ENCODE results near the gene EXD3.

EXD3 gene

DNA sequence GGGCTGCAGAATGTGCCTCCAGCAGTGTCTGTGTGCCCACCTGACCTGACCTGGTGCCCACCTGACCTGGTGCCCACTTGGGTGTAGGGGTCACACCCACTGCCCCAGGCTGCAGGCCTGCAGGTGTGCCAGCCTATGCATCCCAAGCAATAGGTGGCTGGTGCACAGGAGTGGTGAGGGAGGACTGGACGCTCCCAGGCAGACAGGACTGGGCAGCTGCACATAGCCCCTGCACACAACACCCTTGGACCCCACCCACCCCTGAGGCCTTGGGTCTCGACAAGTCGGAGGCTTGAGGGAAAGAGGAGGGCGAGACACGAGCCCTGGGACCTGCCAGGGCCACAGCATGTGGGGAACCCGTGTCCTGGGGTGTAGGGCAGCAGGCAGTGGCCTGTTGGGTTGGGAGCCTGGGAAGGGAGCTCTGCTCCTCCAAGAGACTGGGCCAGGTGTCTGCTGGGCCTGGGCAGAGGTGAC is 110.1 kb downstream of the EXD3 start:
- FAIRE-seq (no peak), DNase-seq (ENCODE audit: insufficient read length, low spot score) (peak; percentile 23)
- TF ChIP-seq, protein P1, sequence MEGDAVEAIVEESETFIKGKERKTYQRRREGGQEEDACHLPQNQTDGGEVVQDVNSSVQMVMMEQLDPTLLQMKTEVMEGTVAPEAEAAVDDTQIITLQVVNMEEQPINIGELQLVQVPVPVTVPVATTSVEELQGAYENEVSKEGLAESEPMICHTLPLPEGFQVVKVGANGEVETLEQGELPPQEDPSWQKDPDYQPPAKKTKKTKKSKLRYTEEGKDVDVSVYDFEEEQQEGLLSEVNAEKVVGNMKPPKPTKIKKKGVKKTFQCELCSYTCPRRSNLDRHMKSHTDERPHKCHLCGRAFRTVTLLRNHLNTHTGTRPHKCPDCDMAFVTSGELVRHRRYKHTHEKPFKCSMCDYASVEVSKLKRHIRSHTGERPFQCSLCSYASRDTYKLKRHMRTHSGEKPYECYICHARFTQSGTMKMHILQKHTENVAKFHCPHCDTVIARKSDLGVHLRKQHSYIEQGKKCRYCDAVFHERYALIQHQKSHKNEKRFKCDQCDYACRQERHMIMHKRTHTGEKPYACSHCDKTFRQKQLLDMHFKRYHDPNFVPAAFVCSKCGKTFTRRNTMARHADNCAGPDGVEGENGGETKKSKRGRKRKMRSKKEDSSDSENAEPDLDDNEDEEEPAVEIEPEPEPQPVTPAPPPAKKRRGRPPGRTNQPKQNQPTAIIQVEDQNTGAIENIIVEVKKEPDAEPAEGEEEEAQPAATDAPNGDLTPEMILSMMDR (IDR thresholded peaks at IDR 0.05; ENCODE audit: insufficient read depth, missing control alignments) = no peak

DNA sequence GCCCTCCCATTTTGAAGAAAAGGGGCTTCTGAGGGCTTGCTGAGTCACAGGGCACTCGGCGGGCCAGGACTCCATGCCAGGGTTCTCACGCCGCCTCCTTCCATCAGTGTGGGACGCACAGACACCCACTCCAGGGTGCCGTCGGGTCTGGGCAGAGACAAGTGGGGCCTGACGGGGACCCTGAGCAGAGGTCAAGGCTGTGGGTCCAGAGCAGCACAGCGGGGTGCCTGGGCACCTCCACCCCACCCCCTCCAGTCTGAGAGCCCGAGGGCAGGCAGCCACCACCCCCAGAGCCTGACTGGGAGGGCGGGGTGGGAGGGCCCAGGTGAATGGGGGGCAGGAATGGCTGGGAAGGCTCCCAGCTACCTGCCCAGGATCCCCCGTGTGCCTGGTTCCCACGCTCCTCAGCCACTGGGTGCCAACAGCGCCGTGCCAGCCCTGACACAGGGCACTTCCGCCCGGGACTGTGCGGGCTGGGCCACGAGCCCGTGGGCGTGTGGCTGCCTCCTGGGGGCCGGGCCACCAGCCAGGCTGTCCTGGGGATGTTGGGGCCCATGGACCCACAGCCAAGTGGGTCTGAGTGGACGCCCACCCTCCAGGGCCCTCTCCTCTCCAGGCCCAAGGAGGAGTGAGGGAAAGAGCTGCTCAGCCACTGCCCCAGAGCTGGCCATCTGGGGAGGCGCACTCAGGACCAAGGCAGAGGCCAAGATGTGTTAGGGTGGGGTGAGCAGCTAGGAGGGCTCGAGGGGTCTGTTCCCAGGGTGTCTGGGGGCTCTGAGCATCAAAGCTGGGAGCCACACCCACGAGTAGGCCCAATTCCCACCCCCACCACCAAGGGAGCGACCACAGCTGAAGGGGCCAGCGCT is 110.7 kb downstream of the EXD3 start:
- no peak for FAIRE-seq
- TF ChIP-seq, protein P1 (IDR thresholded peaks at IDR 0.05; ENCODE audit: insufficient read depth, missing control alignments) = no peak
- DNase-seq (ENCODE audit: insufficient read length, low spot score) = peak; percentile 20

DNA sequence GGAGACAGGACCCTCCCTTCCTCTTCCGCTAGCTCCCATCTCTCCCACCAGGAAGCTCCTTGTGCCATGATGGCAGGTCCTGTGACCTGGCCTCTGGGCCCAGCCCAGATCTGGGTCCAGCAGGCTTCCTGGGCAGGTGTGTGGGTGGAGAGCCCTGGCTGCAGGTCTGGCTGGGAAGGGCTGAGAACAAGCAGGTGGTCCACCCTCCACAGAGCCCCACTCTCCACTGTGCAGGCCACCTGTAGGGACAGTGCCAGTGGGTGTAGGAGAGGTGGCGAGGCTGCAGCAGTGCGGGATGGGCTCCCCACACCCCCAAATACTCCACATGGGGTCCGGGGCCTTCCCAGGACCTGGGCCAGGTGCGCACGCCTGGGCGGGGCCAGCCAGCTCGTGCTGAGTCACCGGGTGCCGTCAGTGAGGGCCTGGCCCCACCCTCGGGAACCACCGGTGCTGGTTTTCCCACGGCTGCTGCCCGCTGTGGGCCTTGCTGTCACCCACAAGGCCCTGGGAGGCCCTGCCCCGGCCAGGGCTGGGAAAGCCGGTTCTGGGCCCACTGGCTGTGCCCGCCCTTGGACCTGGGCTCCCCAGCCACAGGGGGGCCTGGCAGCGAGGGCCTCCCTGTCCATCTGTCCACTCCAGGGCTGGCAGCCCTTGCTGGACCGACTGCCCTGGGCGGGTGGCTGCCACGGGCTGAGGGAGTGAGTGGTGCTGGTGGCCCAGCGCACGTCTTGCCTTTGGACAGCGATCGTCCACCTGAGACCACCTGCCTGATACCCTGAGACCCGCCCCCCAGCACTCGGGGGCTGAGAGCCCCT is 111.6 kb downstream of the EXD3 start:
- FAIRE-seq = no peak
- TF ChIP-seq, protein P1 (IDR thresholded peaks at IDR 0.05; ENCODE audit: insufficient read depth, missing control alignments) = no peak
- DNase-seq (ENCODE audit: insufficient read length, low spot score) = peak; percentile 28

DNA sequence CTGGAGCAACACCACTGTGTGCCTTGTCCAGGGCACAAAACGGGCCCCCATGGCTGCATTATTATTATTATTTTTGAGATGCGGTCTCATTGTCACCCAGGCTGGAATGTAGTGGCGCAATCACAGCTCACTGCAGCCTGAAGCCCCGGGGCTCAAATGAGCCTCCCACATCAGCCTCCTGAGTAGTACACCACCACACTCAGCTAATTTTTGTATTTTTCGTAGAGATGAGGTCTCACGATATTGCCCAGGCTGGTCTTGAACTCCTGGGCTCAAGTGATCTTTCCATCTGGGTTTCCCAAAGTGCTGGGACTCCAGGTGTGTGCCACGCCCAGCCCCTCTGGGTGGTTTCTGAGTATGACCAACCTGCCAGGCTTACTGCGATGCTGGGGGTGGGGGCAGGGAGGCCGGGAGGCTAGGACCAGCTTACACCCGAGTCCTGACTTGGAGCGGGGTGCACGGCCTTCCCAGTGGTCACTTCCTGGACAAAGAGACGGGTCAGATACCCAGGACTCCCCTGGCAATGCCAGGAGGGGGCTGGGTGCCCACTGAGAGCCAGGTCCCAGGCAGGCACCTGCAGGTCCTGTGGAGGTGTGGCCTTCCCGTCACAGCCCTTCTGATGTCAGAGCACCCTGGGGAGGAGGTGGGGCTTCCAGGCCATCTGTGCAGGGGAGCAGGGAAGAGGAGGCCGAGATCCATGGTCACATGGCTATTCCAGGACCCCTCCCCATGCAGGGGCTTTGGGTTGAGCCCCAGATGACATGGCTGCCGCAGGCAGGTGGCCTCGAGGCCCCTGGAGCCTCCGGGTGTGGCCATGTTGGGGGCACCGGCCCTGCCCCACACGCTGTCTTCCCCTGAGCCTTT is 112.5 kb downstream of the EXD3 start:
- DNase-seq (ENCODE audit: insufficient read length, low spot score) (peak; percentile 68), FAIRE-seq (no peak)
- TF ChIP-seq, protein P1 (IDR thresholded peaks at IDR 0.05; ENCODE audit: insufficient read depth, missing control alignments) = no peak

DNA sequence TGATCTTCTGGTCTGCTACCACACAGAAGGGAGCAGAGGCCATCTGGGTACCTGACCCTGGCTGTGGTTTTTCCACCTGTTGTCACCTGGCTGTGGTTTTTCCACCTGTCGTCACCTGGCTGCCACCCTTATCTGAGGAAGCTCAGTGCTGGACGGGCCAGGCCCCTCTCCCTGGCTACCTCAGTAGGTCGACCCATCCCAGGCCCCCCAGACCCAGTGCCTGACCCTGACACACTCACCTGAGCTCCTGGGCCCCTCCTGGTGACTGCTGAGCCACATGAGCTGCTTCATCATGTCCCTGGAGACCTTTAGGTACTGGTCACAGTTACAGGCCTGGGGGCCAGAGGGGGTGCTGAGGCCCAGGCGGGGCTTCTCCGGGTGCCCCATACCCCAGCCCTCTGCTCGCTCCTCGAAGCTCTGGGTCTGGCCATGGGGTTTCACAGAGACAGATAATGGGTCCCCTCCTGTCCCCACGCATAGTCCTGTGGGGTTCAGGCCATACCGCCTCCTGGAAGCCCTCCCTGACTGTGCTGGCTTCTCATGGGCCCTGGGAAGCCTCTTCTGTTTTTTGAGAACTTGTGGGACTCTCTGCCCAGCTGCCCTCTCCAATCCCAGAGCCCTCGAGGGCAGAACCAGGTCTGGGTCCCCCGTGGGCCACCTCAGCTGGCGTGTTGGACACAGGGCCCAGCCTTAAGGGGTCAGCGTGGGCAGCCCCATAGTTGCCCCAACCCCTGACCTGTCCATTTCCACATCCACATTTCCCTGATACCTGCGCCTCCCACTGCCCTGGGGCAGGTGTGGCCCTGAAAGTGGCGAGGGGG is 113.4 kb downstream of the EXD3 start:
- FAIRE-seq = no peak
- TF ChIP-seq, protein P1 (IDR thresholded peaks at IDR 0.05; ENCODE audit: insufficient read depth, missing control alignments) = no peak
- peak; percentile 24 for DNase-seq (ENCODE audit: insufficient read length, low spot score)

DNA sequence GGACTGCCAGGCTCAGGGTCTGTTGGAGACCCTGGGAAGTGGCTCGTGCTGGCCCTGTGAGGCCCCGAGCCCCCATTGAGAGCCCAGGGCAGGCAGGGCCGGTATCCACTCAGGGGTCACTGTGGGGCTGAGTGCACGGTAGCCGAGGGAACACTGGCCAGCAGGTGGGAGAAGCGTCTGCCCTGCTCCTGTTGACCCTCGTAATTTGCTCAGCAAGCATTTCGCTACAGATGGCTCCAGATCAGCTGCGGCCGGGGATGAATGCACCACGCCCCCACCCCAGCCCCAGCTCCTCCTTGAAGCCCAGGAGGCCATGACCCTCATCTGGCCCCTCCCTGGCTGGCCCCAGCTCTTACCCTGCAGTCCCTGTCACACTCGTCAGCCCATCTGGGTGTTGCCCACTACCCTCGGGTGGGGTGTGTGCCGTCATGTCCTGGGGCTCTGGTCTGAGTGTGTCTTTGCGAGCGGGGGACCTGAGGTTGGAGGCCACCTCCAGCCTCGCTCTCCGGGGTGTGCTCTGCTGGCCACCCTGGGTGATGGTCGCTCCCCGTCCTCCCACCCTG is 114.8 kb downstream of the EXD3 start:
- DNase-seq (ENCODE audit: insufficient read length, low spot score) (peak; percentile 29), FAIRE-seq (no peak)
- TF ChIP-seq, protein P1 (IDR thresholded peaks at IDR 0.05; ENCODE audit: insufficient read depth, missing control alignments) = no peak
